Suprapubic skin (tissue), 4 donors: ENCODE results near the gene CACNA2D3. TPM values are rescaled to one million over a fixed set of nuclear protein-coding genes. Genes with fewer than 3 reads are reported as not detected.

ENCODE experiments used
- DNase-seq, 2 donors: peaks; one replicate each; pipeline ENCODE4 v3.0.0-alpha.2; 2019; ENCODE audit warnings: low spot score in 2 of 2
- H3K27ac ChIP-seq: fragments of 200-600 bp; sonication (generic); one replicate; pipeline ENCODE4 v1.5.1; 2019
- H3K27me3 ChIP-seq: fragments of 200-600 bp; sonication (generic); one replicate; pipeline ENCODE4 v1.5.1; 2019
- H3K36me3 ChIP-seq: fragments of 200-600 bp; sonication (generic); one replicate; pipeline ENCODE4 v1.5.1; 2019
- H3K4me1 ChIP-seq: fragments of 200-600 bp; sonication (generic); one replicate; pipeline ENCODE4 v1.5.1; 2019
- H3K4me3 ChIP-seq: fragments of 200-600 bp; sonication (generic); one replicate; pipeline ENCODE4 v1.5.1; 2019; ENCODE audit warnings: mild to moderate bottlenecking
- H3K9me3 ChIP-seq: fragments of 200-600 bp; sonication (generic); one replicate; pipeline ENCODE4 v1.5.1; 2019
- EP300 ChIP-seq: sonication (generic); formaldehyde crosslinking; IDR thresholded peaks from one replicate; pipeline ENCODE4 v1.6.1; 2017; ENCODE audit warnings: antibody characterized with exemption
- POLR2A ChIP-seq, 2 donors: fragments of 450-650 bp; IDR thresholded peaks; one replicate each; pipeline ENCODE4 v1.6.1; 2017; ENCODE audit warnings: antibody characterized with exemption in 2 of 2, mild to moderate bottlenecking in 2 of 2, moderate library complexity in 2 of 2
- POLR2AphosphoS5 ChIP-seq, 3 donors: sonication (generic); formaldehyde crosslinking; IDR thresholded peaks; one replicate each; pipeline ENCODE4 v1.6.1; 2017; ENCODE audit warnings: antibody characterized with exemption in 3 of 3
- WGBS: methylation state at CpG from one replicate; pipeline ENCODE4 v1.1.5; 2018; 5-methylcytosine and 5-hydroxymethylcytosine counted together
- total RNA-seq, 4 donors: library from RNA; depleted of rRNA; stranded (reverse); fragments of >200 nt; gene quantifications; one replicate each; pipeline ENCODE4 v1.1.0, GENCODE V29; 2016
- TF ChIP-seq, protein P1 (sequence below), 2 donors: fragments of 200-600 bp in 1 of 2; fragments of 450-650 bp in 1 of 2; sonication (generic) in 1 of 2; IDR thresholded peaks; one replicate each; pipeline ENCODE4 v1.5.1; 2016 to 2019; ENCODE audit warnings: antibody characterized with exemption in 2 of 2, mild to moderate bottlenecking in 1 of 2, moderate library complexity in 1 of 2

CACNA2D3 gene
- total RNA-seq, 4 donors from 2014 or later: 0.42 to 2.8 (median 0.95) TPM

DNA sequence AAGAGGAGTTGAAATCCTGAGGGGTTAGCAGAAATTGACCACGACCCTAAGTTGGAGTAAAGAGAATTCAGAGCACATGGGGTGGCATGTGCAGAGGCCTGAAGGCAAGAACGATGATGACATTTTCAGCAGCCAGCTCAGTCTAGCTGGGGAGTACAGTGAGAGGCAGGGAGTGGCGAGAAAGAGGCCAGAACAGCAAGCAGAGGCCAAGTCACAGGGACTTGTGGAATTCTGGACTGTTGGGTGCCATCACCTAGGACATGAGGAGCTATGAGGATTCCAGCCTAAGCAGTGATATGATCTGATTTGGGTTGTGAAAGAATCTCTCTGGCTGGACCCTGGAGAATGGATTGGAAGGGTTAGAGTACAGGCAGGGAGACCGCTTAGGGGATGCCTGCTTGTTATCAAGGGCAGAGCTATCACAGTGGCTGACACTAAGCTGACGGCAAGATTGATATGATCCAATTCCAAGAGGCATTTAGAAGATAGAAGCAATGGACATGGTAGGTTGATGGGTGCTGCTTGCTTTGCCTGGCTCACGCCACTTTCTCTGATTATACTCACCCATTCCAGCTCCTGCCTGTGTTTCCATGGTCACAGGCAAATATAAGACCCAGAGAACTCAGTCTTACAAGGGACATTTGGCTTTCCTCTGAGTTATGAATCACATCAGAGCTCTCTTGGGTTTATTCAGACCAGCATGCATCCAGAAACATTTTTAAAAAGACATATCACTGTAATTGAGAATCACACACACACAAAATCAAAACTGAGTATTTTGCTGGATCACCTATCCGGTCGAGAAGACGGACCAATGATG, 739.1 kb downstream of the CACNA2D3 start:
- 48% methylated on average over 9 of the region's 9 CpGs for WGBS
- Histone ChIP-seq H3K36me3 (no peaks in the 10 kb centered on the region), H3K4me1 (peaks cover 50% of the 10 kb centered on the region), H3K27me3 (no peaks in the 10 kb centered on the region), H3K9me3 (no peaks in the 10 kb centered on the region), H3K27ac (peak overlapping the region; percentile 61), H3K4me3 (no peak overlapping the region)
- DNase-seq: no peak
- TF ChIP-seq EP300: no peak
- TF ChIP-seq, protein P1, sequence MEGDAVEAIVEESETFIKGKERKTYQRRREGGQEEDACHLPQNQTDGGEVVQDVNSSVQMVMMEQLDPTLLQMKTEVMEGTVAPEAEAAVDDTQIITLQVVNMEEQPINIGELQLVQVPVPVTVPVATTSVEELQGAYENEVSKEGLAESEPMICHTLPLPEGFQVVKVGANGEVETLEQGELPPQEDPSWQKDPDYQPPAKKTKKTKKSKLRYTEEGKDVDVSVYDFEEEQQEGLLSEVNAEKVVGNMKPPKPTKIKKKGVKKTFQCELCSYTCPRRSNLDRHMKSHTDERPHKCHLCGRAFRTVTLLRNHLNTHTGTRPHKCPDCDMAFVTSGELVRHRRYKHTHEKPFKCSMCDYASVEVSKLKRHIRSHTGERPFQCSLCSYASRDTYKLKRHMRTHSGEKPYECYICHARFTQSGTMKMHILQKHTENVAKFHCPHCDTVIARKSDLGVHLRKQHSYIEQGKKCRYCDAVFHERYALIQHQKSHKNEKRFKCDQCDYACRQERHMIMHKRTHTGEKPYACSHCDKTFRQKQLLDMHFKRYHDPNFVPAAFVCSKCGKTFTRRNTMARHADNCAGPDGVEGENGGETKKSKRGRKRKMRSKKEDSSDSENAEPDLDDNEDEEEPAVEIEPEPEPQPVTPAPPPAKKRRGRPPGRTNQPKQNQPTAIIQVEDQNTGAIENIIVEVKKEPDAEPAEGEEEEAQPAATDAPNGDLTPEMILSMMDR (IDR thresholded peaks at IDR 0.05): no peak
- no peak for TF ChIP-seq POLR2A (IDR thresholded peaks at IDR 0.05)
- TF ChIP-seq POLR2AphosphoS5 (IDR thresholded peaks at IDR 0.05): no peak

DNA sequence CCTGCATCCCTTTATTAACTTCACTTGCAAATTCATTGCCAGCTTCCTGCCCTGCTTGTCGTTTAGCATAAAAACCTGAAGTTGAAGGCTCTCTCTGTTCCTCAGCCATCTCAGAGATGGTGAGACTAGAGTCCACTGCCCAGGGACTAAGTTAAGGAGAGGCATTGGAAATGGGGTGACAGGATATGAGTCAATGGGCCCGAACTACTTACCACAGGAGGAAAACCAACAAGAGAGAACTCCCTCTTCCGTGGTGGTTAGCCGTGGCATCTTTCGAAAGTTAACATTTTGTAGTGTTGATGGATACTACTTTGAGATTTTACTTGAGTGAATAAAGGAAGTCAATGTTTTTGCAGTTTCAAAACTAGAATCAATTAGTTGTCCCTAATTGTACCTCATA, 740.2 kb downstream of the CACNA2D3 start:
- Histone ChIP-seq H3K9me3 (no peaks in the 10 kb centered on the region), H3K4me3 (no peak overlapping the region), H3K27ac (peak overlapping the region; percentile 61), H3K36me3 (no peaks in the 10 kb centered on the region), H3K27me3 (no peaks in the 10 kb centered on the region), H3K4me1 (peaks cover 45% of the 10 kb centered on the region)
- WGBS: 83% methylated on average over 5 of the region's 5 CpGs
- TF ChIP-seq, protein P1 (IDR thresholded peaks at IDR 0.05): no peak
- TF ChIP-seq EP300: no peak
- no peak for TF ChIP-seq POLR2AphosphoS5 (IDR thresholded peaks at IDR 0.05)
- TF ChIP-seq POLR2A (IDR thresholded peaks at IDR 0.05): no peak
- DNase-seq: no peak

DNA sequence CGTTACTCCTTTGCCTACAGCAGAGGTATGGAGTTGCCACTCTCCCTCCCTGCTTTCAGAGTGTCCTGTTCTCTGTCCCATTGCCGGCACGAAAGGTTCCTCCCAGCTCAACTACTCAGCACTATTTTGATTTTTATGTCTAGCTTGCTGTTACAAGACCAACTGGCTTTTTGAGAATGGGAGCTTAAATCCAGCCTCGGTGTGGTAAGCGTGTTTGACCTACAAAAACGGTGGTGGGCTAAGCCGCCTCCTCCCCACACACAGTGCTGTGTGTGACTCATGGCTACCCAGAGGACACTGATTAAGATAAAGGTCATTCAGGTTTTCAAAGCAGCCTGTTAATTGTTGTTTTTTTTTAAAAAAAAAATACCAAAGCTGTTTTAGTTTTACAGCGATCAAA, 741.0 kb downstream of the CACNA2D3 start:
- Histone ChIP-seq H3K36me3 (no peaks in the 10 kb centered on the region), H3K27ac (peak overlapping the region; percentile 61), H3K27me3 (no peaks in the 10 kb centered on the region), H3K4me1 (peaks cover 39% of the 10 kb centered on the region), H3K9me3 (no peaks in the 10 kb centered on the region), H3K4me3 (no peak overlapping the region)
- DNase-seq: no peak
- 36% methylated on average over 8 of the region's 8 CpGs for WGBS
- TF ChIP-seq POLR2AphosphoS5 (IDR thresholded peaks at IDR 0.05) (no peak), EP300 (no peak), POLR2A (IDR thresholded peaks at IDR 0.05) (no peak)
- TF ChIP-seq, protein P1 (IDR thresholded peaks at IDR 0.05): no peak

DNA sequence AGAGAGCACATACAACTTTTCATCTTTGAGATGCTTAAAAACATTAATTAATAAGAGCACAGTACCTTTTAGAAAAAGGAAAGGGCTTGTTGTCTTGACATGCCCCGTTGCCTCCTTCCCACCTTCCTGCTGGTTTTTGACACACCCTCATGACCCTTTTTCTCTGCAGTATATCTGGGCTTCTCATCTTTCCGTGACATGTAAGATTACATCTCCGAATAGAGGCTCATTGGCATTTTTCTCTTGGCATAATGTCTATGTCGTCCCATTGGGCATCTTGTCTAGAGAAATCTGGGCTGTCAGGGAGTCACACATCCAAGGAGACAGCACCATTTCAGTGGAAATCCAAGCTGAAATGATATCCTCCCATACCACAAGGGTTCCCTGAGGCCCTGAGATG, 741.4 kb downstream of the CACNA2D3 start:
- TF ChIP-seq EP300 (no peak), POLR2A (IDR thresholded peaks at IDR 0.05) (no peak), POLR2AphosphoS5 (IDR thresholded peaks at IDR 0.05) (no peak)
- TF ChIP-seq, protein P1 (IDR thresholded peaks at IDR 0.05): no peak
- Histone ChIP-seq H3K4me3 (no peak overlapping the region), H3K9me3 (no peaks in the 10 kb centered on the region), H3K4me1 (peaks cover 39% of the 10 kb centered on the region), H3K27me3 (no peaks in the 10 kb centered on the region), H3K36me3 (no peaks in the 10 kb centered on the region), H3K27ac (peak overlapping the region; percentile 1)
- DNase-seq: no peak
- 58% methylated on average over 4 of the region's 4 CpGs for WGBS

DNA sequence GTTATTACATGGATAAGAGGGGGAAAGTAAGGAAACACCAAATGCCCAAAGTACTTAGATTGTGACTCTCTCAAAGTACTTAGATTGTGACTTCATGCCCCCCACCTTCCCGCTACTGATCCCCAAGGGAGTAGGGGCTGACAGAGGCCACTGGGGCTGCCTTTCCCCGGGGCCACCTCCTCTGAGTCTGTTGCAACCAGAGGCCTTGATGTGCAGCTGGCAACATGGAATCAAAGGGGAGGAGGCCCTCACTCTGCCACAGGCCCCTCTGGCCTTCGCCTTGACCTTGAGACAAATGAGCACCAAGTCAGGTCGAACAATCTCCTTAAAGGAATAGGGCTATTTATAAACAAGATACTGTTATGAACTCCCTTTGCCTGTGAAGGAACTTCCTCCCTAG, 743.0 kb downstream of the CACNA2D3 start:
- Histone ChIP-seq H3K4me1 (peaks cover 27% of the 10 kb centered on the region), H3K4me3 (no peak overlapping the region), H3K36me3 (no peaks in the 10 kb centered on the region), H3K27ac (no peak overlapping the region), H3K27me3 (no peaks in the 10 kb centered on the region), H3K9me3 (no peaks in the 10 kb centered on the region)
- no peak for DNase-seq
- TF ChIP-seq POLR2A (IDR thresholded peaks at IDR 0.05) (no peak), EP300 (no peak), POLR2AphosphoS5 (IDR thresholded peaks at IDR 0.05) (no peak)
- TF ChIP-seq, protein P1 (IDR thresholded peaks at IDR 0.05): no peak
- 74% methylated on average over 4 of the region's 4 CpGs for WGBS
